MM.1S (cell line): ENCODE measurements around the gene TUBA3E.
"Not testable (repeated sequence)": the region's sequence is repeated elsewhere in the genome, so short reads cannot be mapped to it uniquely, and the experiment has no call there.

ENCODE experiments used
- DNase-seq: peaks from one replicate; pipeline ENCODE4 v3.0.0-alpha.2; 2015
- H2AFZ ChIP-seq: fragments of 300-600 bp; sonication (generic); 2 replicates; pipeline ENCODE4 v1.6.0; 2016; ENCODE audit warnings: antibody characterized with exemption, low read length
- H3F3A ChIP-seq: fragments of 300-600 bp; sonication (generic); 2 replicates; pipeline ENCODE4 v1.6.1; 2016; ENCODE audit warnings: mild to moderate bottlenecking, antibody characterized with exemption, low read length, moderate library complexity, mixed read lengths; ENCODE audit not compliant: insufficient read depth
- H3K27ac ChIP-seq: fragments of 300-600 bp; sonication (generic); 2 replicates; pipeline ENCODE4 v1.5.1; 2016; ENCODE audit warnings: mild to moderate bottlenecking, low read length
- H3K27me3 ChIP-seq: fragments of 300-600 bp; sonication (generic); replicated peaks from 2 replicates; pipeline ENCODE4 v1.6.0; 2016; ENCODE audit warnings: low read length; ENCODE audit not compliant: insufficient read depth
- H3K36me3 ChIP-seq: fragments of 300-600 bp; sonication (generic); replicated peaks from 2 replicates; pipeline ENCODE4 v1.6.1; 2016; ENCODE audit warnings: mild to moderate bottlenecking, low read length, mixed read lengths; ENCODE audit not compliant: insufficient read depth
- H3K4me1 ChIP-seq: fragments of 300-600 bp; sonication (generic); 2 replicates; pipeline ENCODE4 v1.6.1; 2016; ENCODE audit warnings: low read length, mixed read lengths
- H3K4me2 ChIP-seq: fragments of 300-600 bp; sonication (generic); 2 replicates; pipeline ENCODE4 v1.6.0; 2016; ENCODE audit warnings: low read depth, low read length
- H3K4me3 ChIP-seq: fragments of 300-600 bp; sonication (generic); 2 replicates; pipeline ENCODE4 v1.5.1; 2016; ENCODE audit warnings: low read length, mixed read lengths
- H3K79me2 ChIP-seq: fragments of 300-600 bp; sonication (generic); 2 replicates; pipeline ENCODE4 v1.6.1; 2016; ENCODE audit warnings: mixed run types, low read length, mixed read lengths
- H3K9ac ChIP-seq: fragments of 300-600 bp; sonication (generic); 2 replicates; pipeline ENCODE4 v1.6.1; 2016; ENCODE audit warnings: low read length, mixed read lengths
- H3K9me2 ChIP-seq: fragments of 300-600 bp; sonication (generic); replicated peaks from 2 replicates; pipeline ENCODE4 v1.6.1; 2016; ENCODE audit warnings: mild to moderate bottlenecking, low read length, mixed read lengths; ENCODE audit not compliant: insufficient read depth
- H3K9me3 ChIP-seq: fragments of 300-600 bp; sonication (generic); replicated peaks from 2 replicates; pipeline ENCODE4 v1.6.1; 2016; ENCODE audit warnings: mild to moderate bottlenecking, low read length, mixed read lengths; ENCODE audit not compliant: insufficient read depth
- H4K20me1 ChIP-seq: fragments of 300-600 bp; sonication (generic); 2 replicates; pipeline ENCODE4 v1.6.1; 2016; ENCODE audit warnings: mild to moderate bottlenecking, low read length, moderate library complexity, mixed read lengths; ENCODE audit not compliant: insufficient read depth

TUBA3E gene

GRCh38 chr2:130220505-130220904 is 22.3 kb upstream of the TUBA3E start:
- not testable (repeated sequence) for H2AFZ ChIP-seq, H3K9me3 ChIP-seq, H3K4me1 ChIP-seq, H3K27me3 ChIP-seq, H3K27ac ChIP-seq, H3K4me3 ChIP-seq, H3K9me2 ChIP-seq, H4K20me1 ChIP-seq, DNase-seq, H3K36me3 ChIP-seq, H3K4me2 ChIP-seq, H3F3A ChIP-seq, H3K79me2 ChIP-seq, H3K9ac ChIP-seq

- H3K36me3 ChIP-seq, H3K27ac ChIP-seq, H3K79me2 ChIP-seq, H4K20me1 ChIP-seq, H3F3A ChIP-seq, H3K27me3 ChIP-seq, H3K4me3 ChIP-seq, H2AFZ ChIP-seq, H3K4me2 ChIP-seq, H3K9me3 ChIP-seq, DNase-seq, H3K9ac ChIP-seq, H3K9me2 ChIP-seq, H3K4me1 ChIP-seq: not testable (repeated sequence)
Measured at GRCh38 chr2:130219147-130219546, 20.9 kb upstream of the TUBA3E start.

- not testable (repeated sequence) for H3K36me3 ChIP-seq, H3K27me3 ChIP-seq, H3K4me3 ChIP-seq, H3K9me2 ChIP-seq, H3K79me2 ChIP-seq, DNase-seq, H2AFZ ChIP-seq, H3K4me2 ChIP-seq, H3F3A ChIP-seq, H4K20me1 ChIP-seq, H3K4me1 ChIP-seq, H3K9ac ChIP-seq, H3K9me3 ChIP-seq, H3K27ac ChIP-seq
Measured at GRCh38 chr2:130207051-130207450, 8.8 kb upstream of the TUBA3E start.

GRCh38 chr2:130203150-130203549 is 4.9 kb upstream of the TUBA3E start:
- DNase-seq, H3K9me3 ChIP-seq, H3K27ac ChIP-seq, H2AFZ ChIP-seq, H3F3A ChIP-seq, H3K4me3 ChIP-seq, H3K9ac ChIP-seq, H3K27me3 ChIP-seq, H4K20me1 ChIP-seq, H3K4me2 ChIP-seq, H3K79me2 ChIP-seq, H3K36me3 ChIP-seq, H3K4me1 ChIP-seq, H3K9me2 ChIP-seq: not testable (repeated sequence)

- H4K20me1 ChIP-seq, H3K79me2 ChIP-seq, H3K27ac ChIP-seq, H3K9me3 ChIP-seq, H2AFZ ChIP-seq, DNase-seq, H3K9ac ChIP-seq, H3K36me3 ChIP-seq, H3K4me1 ChIP-seq, H3F3A ChIP-seq, H3K4me2 ChIP-seq, H3K4me3 ChIP-seq, H3K27me3 ChIP-seq, H3K9me2 ChIP-seq: not testable (repeated sequence)
Measured at GRCh38 chr2:130202518-130202917, 4.3 kb upstream of the TUBA3E start.

- H3K9ac ChIP-seq, H3K9me3 ChIP-seq, H3K9me2 ChIP-seq, H3F3A ChIP-seq, H3K27me3 ChIP-seq, H3K4me2 ChIP-seq, H3K36me3 ChIP-seq, H3K79me2 ChIP-seq, DNase-seq, H3K27ac ChIP-seq, H3K4me3 ChIP-seq, H2AFZ ChIP-seq, H3K4me1 ChIP-seq, H4K20me1 ChIP-seq: not testable (repeated sequence)
Measured at GRCh38 chr2:130196052-130196451, 2.2 kb downstream of the TUBA3E start.

GRCh38 chr2:130195089-130195635 is 3.1 kb downstream of the TUBA3E start:
- not testable (repeated sequence) for H3K27me3 ChIP-seq, H3K4me3 ChIP-seq, H3K4me1 ChIP-seq, H2AFZ ChIP-seq, DNase-seq, H3K9me2 ChIP-seq, H4K20me1 ChIP-seq, H3K79me2 ChIP-seq, H3K36me3 ChIP-seq, H3K4me2 ChIP-seq, H3F3A ChIP-seq, H3K9ac ChIP-seq, H3K9me3 ChIP-seq, H3K27ac ChIP-seq

GRCh38 chr2:130193824-130194223 is 4.4 kb downstream of the TUBA3E start:
- not testable (repeated sequence) for H3K27me3 ChIP-seq, H3F3A ChIP-seq, H3K79me2 ChIP-seq, H3K27ac ChIP-seq, H4K20me1 ChIP-seq, H3K36me3 ChIP-seq, H3K9me2 ChIP-seq, DNase-seq, H3K4me1 ChIP-seq, H3K9me3 ChIP-seq, H3K4me2 ChIP-seq, H3K9ac ChIP-seq, H2AFZ ChIP-seq, H3K4me3 ChIP-seq
